H9 (cell line): Measurements from ENCODE around the gene FBXL13. TPM values are rescaled to one million over a fixed set of nuclear protein-coding genes. Genes with fewer than 3 reads are reported as not detected.

Experiments used
- DNase-seq: peaks from one replicate; pipeline ENCODE4 v3.0.0-alpha.2; 2017
- H2AFZ ChIP-seq: one replicate; pipeline ENCODE4 v1.6.1; 2013; ENCODE audit warnings: mild to moderate bottlenecking, low read length, control low read depth, moderate library complexity
- H2AK5ac ChIP-seq: 2 replicates; pipeline ENCODE4 v1.6.1; 2013; ENCODE audit warnings: low read length, control low read depth, mixed read lengths; ENCODE audit not compliant: insufficient read length
- H2BK120ac ChIP-seq: one replicate; pipeline ENCODE4 v1.6.1; 2013; ENCODE audit warnings: low read depth, mild to moderate bottlenecking, low read length, control low read depth, inconsistent platforms; ENCODE audit not compliant: poor library complexity, severe bottlenecking
- H2BK12ac ChIP-seq: 2 replicates; pipeline ENCODE4 v1.6.1; 2013; ENCODE audit warnings: low read length, control low read depth, mixed read lengths, low read depth; ENCODE audit not compliant: insufficient read length
- H2BK15ac ChIP-seq: 2 replicates; pipeline ENCODE4 v1.6.1; 2013; ENCODE audit warnings: low read depth, low read length, control low read depth
- H2BK20ac ChIP-seq: one replicate; pipeline ENCODE4 v1.6.1; 2013; ENCODE audit warnings: low read depth, mild to moderate bottlenecking, low read length, control low read depth, inconsistent platforms; ENCODE audit not compliant: poor library complexity, severe bottlenecking
- H2BK5ac ChIP-seq: 2 replicates; pipeline ENCODE4 v1.6.1; 2013; ENCODE audit warnings: low read length, control low read depth, mixed read lengths; ENCODE audit not compliant: insufficient read length
- H3K14ac ChIP-seq: 2 replicates; pipeline ENCODE4 v1.6.1; 2013; ENCODE audit warnings: low read length, control low read depth; ENCODE audit not compliant: insufficient read depth
- H3K18ac ChIP-seq: 2 replicates; pipeline ENCODE4 v1.6.1; 2013; ENCODE audit warnings: low read depth, mild to moderate bottlenecking, mixed read lengths, low read length, control low read depth; ENCODE audit not compliant: insufficient read length
- H3K23ac ChIP-seq: 2 replicates; pipeline ENCODE4 v1.6.1; 2013; ENCODE audit warnings: low read length, control low read depth, mixed read lengths, low read depth; ENCODE audit not compliant: insufficient read length
- H3K23me2 ChIP-seq: 2 replicates; pipeline ENCODE4 v1.6.1; 2013; ENCODE audit warnings: low read depth, mild to moderate bottlenecking, mixed read lengths, low read length, control low read depth; ENCODE audit not compliant: insufficient read length, poor library complexity, severe bottlenecking
- H3K27ac ChIP-seq: 2 replicates; pipeline ENCODE4 v1.5.1; 2013; ENCODE audit warnings: low read length, control low read depth, mixed read lengths, low read depth; ENCODE audit not compliant: insufficient read length
- H3K27me3 ChIP-seq: 2 replicates; pipeline ENCODE4 v1.6.1; 2013; ENCODE audit warnings: low read length, control low read depth, inconsistent platforms; ENCODE audit not compliant: insufficient read depth
- H3K4ac ChIP-seq: 2 replicates; pipeline ENCODE4 v1.6.1; 2013; ENCODE audit warnings: low read depth, mild to moderate bottlenecking, control low read depth, inconsistent platforms, low read length, moderate library complexity
- H3K4me1 ChIP-seq: 2 replicates; pipeline ENCODE4 v1.6.1; 2013; ENCODE audit warnings: low read length, control low read depth, inconsistent platforms; ENCODE audit not compliant: insufficient read depth
- H3K4me2 ChIP-seq: 2 replicates; pipeline ENCODE4 v1.6.1; 2013; ENCODE audit warnings: low read length, control low read depth, mixed read lengths; ENCODE audit not compliant: insufficient read length, insufficient read depth
- H3K56ac ChIP-seq: 2 replicates; pipeline ENCODE4 v1.6.1; 2013; ENCODE audit warnings: low read depth, mild to moderate bottlenecking, mixed read lengths, low read length, control low read depth; ENCODE audit not compliant: insufficient read length
- H3K79me1 ChIP-seq: 2 replicates; pipeline ENCODE4 v1.6.1; 2013; ENCODE audit warnings: low read depth, mild to moderate bottlenecking, moderate library complexity, low read length, control low read depth, inconsistent platforms; ENCODE audit not compliant: insufficient read depth, poor library complexity, severe bottlenecking
- H3K79me2 ChIP-seq: 2 replicates; pipeline ENCODE4 v1.6.1; 2013; ENCODE audit warnings: low read length, control low read depth, inconsistent platforms; ENCODE audit not compliant: insufficient read depth
- H3K9ac ChIP-seq: 2 replicates; pipeline ENCODE4 v1.6.1; 2013; ENCODE audit warnings: low read length, control low read depth, mixed read lengths; ENCODE audit not compliant: insufficient read length; ENCODE audit errors: extremely low read depth
- H3K9me3 ChIP-seq: one replicate; pipeline ENCODE4 v1.6.1; 2013; ENCODE audit warnings: low read depth, low read length, inconsistent platforms; ENCODE audit not compliant: control insufficient read depth
- H3T11ph ChIP-seq: one replicate; pipeline ENCODE4 v1.6.1; 2013; ENCODE audit warnings: mild to moderate bottlenecking, low read length, control low read depth, inconsistent platforms
- H4K20me1 ChIP-seq: one replicate; pipeline ENCODE4 v1.6.1; 2013; ENCODE audit not compliant: control insufficient read depth, insufficient read length, insufficient read depth
- H4K5ac ChIP-seq: 2 replicates; pipeline ENCODE4 v1.6.1; 2013; ENCODE audit warnings: low read depth, mild to moderate bottlenecking, mixed read lengths, low read length, control low read depth; ENCODE audit not compliant: insufficient read length
- H4K8ac ChIP-seq: replicated peaks from 2 replicates; pipeline ENCODE4 v1.6.1; 2013; ENCODE audit warnings: low read length, control low read depth, mixed read lengths, low read depth; ENCODE audit not compliant: insufficient read length
- H4K91ac ChIP-seq: 2 replicates; pipeline ENCODE4 v1.6.1; 2013; ENCODE audit warnings: low read depth, mild to moderate bottlenecking, moderate library complexity, mixed read lengths, low read length, control low read depth; ENCODE audit not compliant: insufficient read length
- H3K27ac Mint-ChIP-seq, 3 experiments: 2 replicates in 2 of 3; 3 replicates in 1 of 3; pipeline ENCODE4 v1.8.0; 2020 to 2021; ENCODE audit warnings: mixed read lengths in 3 of 3, mild to moderate bottlenecking in 1 of 3, moderate library complexity in 1 of 3
- H3K27me3 Mint-ChIP-seq: 2 replicates; pipeline ENCODE4 v1.8.0; 2021; ENCODE audit warnings: low read depth, mild to moderate bottlenecking, moderate library complexity, mixed read lengths
- H3K36me3 Mint-ChIP-seq, 3 experiments: 2 replicates in 2 of 3; 3 replicates in 1 of 3; pipeline ENCODE4 v1.8.0; 2020 to 2021; ENCODE audit warnings: low read depth in 3 of 3, mixed read lengths in 3 of 3; ENCODE audit not compliant: insufficient read depth in 1 of 3
- H3K4me1 Mint-ChIP-seq, 2 experiments: 2 replicates each; pipeline ENCODE4 v1.8.0; 2020; ENCODE audit warnings: mixed read lengths in 2 of 2
- H3K4me3 Mint-ChIP-seq, 2 experiments: 2 replicates in 1 of 2; 3 replicates in 1 of 2; pipeline ENCODE4 v1.8.0; 2020 to 2021; ENCODE audit warnings: mild to moderate bottlenecking in 2 of 2, mixed read lengths in 2 of 2, moderate library complexity in 1 of 2
- H3K9me3 Mint-ChIP-seq, 2 experiments: 2 replicates in 1 of 2; 3 replicates in 1 of 2; pipeline ENCODE4 v1.8.0; 2020; ENCODE audit warnings: mild to moderate bottlenecking in 2 of 2, mixed read lengths in 2 of 2, moderate library complexity in 1 of 2
- CTCF ChIP-seq: fragments of 200-600 bp; sonication (generic); conservative IDR thresholded peaks from 3 replicates; pipeline ENCODE4 v1.8.0; 2021; ENCODE audit warnings: antibody characterized with exemption, mild to moderate bottlenecking
- WGBS: extraction: QIAGEN DNeasy Blood & Tissue Kit; methylation state at CpG from one replicate; pipeline ENCODE4 v1.1.7; 2013; ENCODE audit warnings: missing lambda C conversion rate, low lambda C conversion rate, mixed read lengths; ENCODE audit not compliant: insufficient read length; ENCODE audit errors: extremely low coverage; 5-methylcytosine and 5-hydroxymethylcytosine counted together
- long read RNA-seq: library from polyadenylated mRNA; unstranded; transcript quantifications from one replicate; pipeline ENCODE4 v2.0.0, GENCODE V29; 2020
- total RNA-seq: library from RNA; stranded (reverse); gene quantifications from 2 replicates; pipeline ENCODE4 v1.2.1, GENCODE V29; 2021

Gene FBXL13
- 3.8 and 4.4 TPM in 2 replicates for total RNA-seq
- long read RNA-seq, partial matches to known transcripts, result 2 of 20 reads
- long read RNA-seq, other reads (novel, unspliced or antisense), result 18 of 20 reads

- DNase-seq, result peak; percentile 93
- no peak within 1 kb of the TSS for H4K8ac ChIP-seq
- no peak within 1 kb of the TSS for H3T11ph ChIP-seq
- H3K27me3 Mint-ChIP-seq, result no peaks in the 10 kb centered on the region
- no peaks in the 10 kb centered on the region for H4K20me1 ChIP-seq
- peaks cover 13% of the 10 kb centered on the region for H3K23me2 ChIP-seq
- no peaks in the 10 kb centered on the region for H3K9me3 ChIP-seq
- no peak within 1 kb of the TSS for H2AK5ac ChIP-seq
- no CpG with 5 or more reads among the region's 83 CpGs for WGBS
- H2BK15ac ChIP-seq, result no peak within 1 kb of the TSS
- H3K79me1 ChIP-seq, result no peaks in the 10 kb centered on the region
- H3K4me1 ChIP-seq, result no peaks in the 10 kb centered on the region
- peaks cover 3% of the 10 kb centered on the region; the same call in 1 of the 2 replicates for H3K79me2 ChIP-seq
- peaks cover 16 to 25% of the 10 kb centered on the region in 2 experiments for H3K4me1 Mint-ChIP-seq
- no peak; the same call in 2 of the 3 replicates for TF ChIP-seq CTCF
- no peak within 1 kb of the TSS for H4K5ac ChIP-seq
- H3K14ac ChIP-seq, result peak within 1 kb of the TSS; percentile 9; the same call in 1 of the 2 replicates
- no peaks in the 10 kb centered on the region for H3K27me3 ChIP-seq
- no peak within 1 kb of the TSS for H4K91ac ChIP-seq
- H2BK20ac ChIP-seq, result no peak within 1 kb of the TSS
- H3K18ac ChIP-seq, result peak within 1 kb of the TSS; percentile 27
- peak within 1 kb of the TSS; percentile 88 to 97 (median 95) for H3K27ac Mint-ChIP-seq
- H3K4me2 ChIP-seq, result peak within 1 kb of the TSS; percentile 86
- no peak within 1 kb of the TSS for H3K56ac ChIP-seq
- H3K27ac ChIP-seq, result no peak within 1 kb of the TSS
- H3K4ac ChIP-seq, result no peak within 1 kb of the TSS
- peak within 1 kb of the TSS; percentile 74 for H3K9ac ChIP-seq
- peaks cover 3% of the 10 kb centered on the region in 2 experiments; a peak in 2 of 5 replicates for H3K9me3 Mint-ChIP-seq
- no peak within 1 kb of the TSS for H2BK120ac ChIP-seq
- H3K4me3 Mint-ChIP-seq, result peak within 1 kb of the TSS; percentile 93 to 97
- H3K23ac ChIP-seq, result no peak within 1 kb of the TSS
- no peak within 1 kb of the TSS for H2BK5ac ChIP-seq
- no peak within 1 kb of the TSS for H2BK12ac ChIP-seq
- H2AFZ ChIP-seq, result peak within 1 kb of the TSS; percentile 88
- peaks cover 10 to 18% (median 13%) of the 10 kb centered on the region in 3 experiments; a peak in 6 of 7 replicates for H3K36me3 Mint-ChIP-seq
These were observed at the start of gene FBXL13, which contains the start of gene ARMC10 for GRCh38 chr7:103074519-103075336. FBXL13 (minus strand) TSS chr7:103074796. ARMC10 (plus strand) TSS chr7:103075140; CDS start chr7:103075273, 133 bp downstream.
